Dermis blood vessel endothelial cell (primary cell): ENCODE measurements around the gene IL15RA. TPM values are rescaled to one million over a fixed set of nuclear protein-coding genes. Genes with fewer than 3 reads are reported as not detected.
"Not testable (repeated sequence)": the region's sequence is repeated elsewhere in the genome, so short reads cannot be mapped to it uniquely, and the experiment has no call there.

Source experiments
- DNase-seq: peaks from one replicate; pipeline ENCODE4 v3.0.0; 2010
- total RNA-seq: library from RNA; depleted of rRNA; stranded (reverse); fragments of >200 nt; gene quantifications from 2 replicates; pipeline ENCODE4 v1.2.3, GENCODE V29; 2014

Gene IL15RA
- total RNA-seq, 1 donor from 2014 or later = 15.7 TPM

- peak; percentile 80 for DNase-seq
Measured at GRCh38 chr10:5949009-5949759, 28.2 kb downstream of the IL15RA start.

GRCh38 chr10:5948208-5948585, 29.1 kb downstream of the IL15RA start:
- DNase-seq = no peak

GRCh38 chr10:5947471-5948207, 29.7 kb downstream of the IL15RA start:
- no peak for DNase-seq

GRCh38 chr10:5946786-5947185, 30.6 kb downstream of the IL15RA start:
- no peak for DNase-seq

GRCh38 chr10:5946419-5946775, 30.9 kb downstream of the IL15RA start:
- not testable (repeated sequence) for DNase-seq

- DNase-seq = peak; percentile 95
Measured at GRCh38 chr10:5945561-5946418, 31.6 kb downstream of the IL15RA start.

GRCh38 chr10:5945190-5945509, 32.2 kb downstream of the IL15RA start:
- peak; percentile 47 for DNase-seq

GRCh38 chr10:5944389-5945189, 32.8 kb downstream of the IL15RA start:
- peak; percentile 99 for DNase-seq

GRCh38 chr10:5943536-5943935, 33.8 kb downstream of the IL15RA start:
- DNase-seq = peak; percentile 58

- peak; percentile 79 for DNase-seq
Measured at GRCh38 chr10:5942474-5942873, 34.9 kb downstream of the IL15RA start.

- DNase-seq = peak; percentile 6
Measured at GRCh38 chr10:5942001-5942400, 35.3 kb downstream of the IL15RA start.

GRCh38 chr10:5941579-5941978, 35.8 kb downstream of the IL15RA start:
- no peak for DNase-seq

- DNase-seq = no peak
Measured at GRCh38 chr10:5940807-5941218, 36.5 kb downstream of the IL15RA start.

GRCh38 chr10:5938291-5938690, 39.1 kb downstream of the IL15RA start:
- DNase-seq = no peak

- no peak for DNase-seq
Measured at GRCh38 chr10:5937016-5937415, 40.3 kb downstream of the IL15RA start.

- DNase-seq = no peak
Measured at GRCh38 chr10:5935628-5936027, 41.7 kb downstream of the IL15RA start.

- no peak for DNase-seq
Measured at GRCh38 chr10:5933909-5934546, 43.3 kb downstream of the IL15RA start.

GRCh38 chr10:5932345-5932744, 45.0 kb downstream of the IL15RA start:
- no peak for DNase-seq

- no peak for DNase-seq
Measured at GRCh38 chr10:5930272-5930671, 47.1 kb downstream of the IL15RA start.

- no peak for DNase-seq
Measured at GRCh38 chr10:5929442-5929841, 47.9 kb downstream of the IL15RA start.

GRCh38 chr10:5927306-5927705, 50.0 kb downstream of the IL15RA start:
- DNase-seq = no peak

GRCh38 chr10:5924889-5925288, 52.5 kb downstream of the IL15RA start:
- no peak for DNase-seq
